HCT116 (cell line): ENCODE data around the gene PDE6D.

ENCODE experiments used
- CEBPB ChIP-seq: IDR thresholded peaks from 2 replicates; pipeline ENCODE4 v1.6.1; 2012; ENCODE audit warnings: low read depth
- POLR2AphosphoS5 ChIP-seq: IDR thresholded peaks from 2 replicates; pipeline ENCODE4 v1.6.1; 2011; ENCODE audit warnings: mild to moderate bottlenecking, low read depth, low read length, moderate library complexity
- SIN3A ChIP-seq: IDR thresholded peaks from 2 replicates; pipeline ENCODE4 v1.6.1; 2012; ENCODE audit warnings: low read depth
- TF ChIP-seq, protein P1 (sequence below), 3 experiments: fragments of 200-600 bp in 1 of 3; sonication (generic) in 1 of 3; IDR thresholded peaks in 2 of 3; conservative IDR thresholded peaks in 1 of 3; 2 replicates each; pipeline ENCODE4 v1.5.1; 2012 to 2017; ENCODE audit warnings: low read depth in 2 of 3, low read length in 2 of 3, antibody characterized with exemption in 1 of 3, borderline replicate concordance in 1 of 3, control low read depth in 1 of 3, mild to moderate bottlenecking in 1 of 3, mixed read lengths in 1 of 3, mixed run types in 1 of 3, moderate library complexity in 1 of 3; ENCODE audit not compliant: insufficient read depth in 1 of 3
- TF ChIP-seq, protein P2 (sequence below): IDR thresholded peaks from 2 replicates; pipeline ENCODE4 v1.6.1; 2012

DNA sequence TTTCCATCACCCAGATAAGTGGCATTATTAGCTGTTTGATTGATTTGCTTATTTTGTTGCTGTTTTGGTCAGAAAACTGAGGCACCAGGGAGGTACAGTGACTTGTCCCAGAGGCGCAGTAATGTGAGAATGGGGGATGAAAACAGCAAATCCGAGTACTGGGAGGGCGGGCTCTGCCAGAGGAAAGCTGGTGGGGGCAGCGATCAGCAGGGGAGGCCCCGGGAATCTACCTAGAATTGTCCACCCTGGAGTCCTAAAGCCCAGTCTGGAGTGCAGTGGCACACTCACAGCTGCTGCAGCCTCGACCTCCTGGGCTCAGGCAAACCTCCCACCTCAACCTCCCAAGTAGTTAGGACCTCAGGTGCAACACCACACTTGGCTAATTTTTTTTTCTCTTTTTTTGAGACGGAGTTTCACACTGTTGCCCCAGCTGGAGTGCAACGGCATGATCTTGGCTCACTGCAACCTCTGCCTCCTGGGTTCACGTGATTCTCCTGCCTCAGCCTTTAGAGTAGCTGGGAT, 89.8 kb downstream of the PDE6D start:
- TF ChIP-seq, protein P1, sequence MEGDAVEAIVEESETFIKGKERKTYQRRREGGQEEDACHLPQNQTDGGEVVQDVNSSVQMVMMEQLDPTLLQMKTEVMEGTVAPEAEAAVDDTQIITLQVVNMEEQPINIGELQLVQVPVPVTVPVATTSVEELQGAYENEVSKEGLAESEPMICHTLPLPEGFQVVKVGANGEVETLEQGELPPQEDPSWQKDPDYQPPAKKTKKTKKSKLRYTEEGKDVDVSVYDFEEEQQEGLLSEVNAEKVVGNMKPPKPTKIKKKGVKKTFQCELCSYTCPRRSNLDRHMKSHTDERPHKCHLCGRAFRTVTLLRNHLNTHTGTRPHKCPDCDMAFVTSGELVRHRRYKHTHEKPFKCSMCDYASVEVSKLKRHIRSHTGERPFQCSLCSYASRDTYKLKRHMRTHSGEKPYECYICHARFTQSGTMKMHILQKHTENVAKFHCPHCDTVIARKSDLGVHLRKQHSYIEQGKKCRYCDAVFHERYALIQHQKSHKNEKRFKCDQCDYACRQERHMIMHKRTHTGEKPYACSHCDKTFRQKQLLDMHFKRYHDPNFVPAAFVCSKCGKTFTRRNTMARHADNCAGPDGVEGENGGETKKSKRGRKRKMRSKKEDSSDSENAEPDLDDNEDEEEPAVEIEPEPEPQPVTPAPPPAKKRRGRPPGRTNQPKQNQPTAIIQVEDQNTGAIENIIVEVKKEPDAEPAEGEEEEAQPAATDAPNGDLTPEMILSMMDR (IDR thresholded peaks at IDR 0.05 in 2 of 3, conservative IDR thresholded peaks at IDR 0.05 in 1 of 3; ENCODE audit: borderline replicate concordance in 1 of 3, insufficient read depth in 1 of 3, low read depth in 2 of 3, low read length in 2 of 3): no peak
- TF ChIP-seq, protein P2, sequence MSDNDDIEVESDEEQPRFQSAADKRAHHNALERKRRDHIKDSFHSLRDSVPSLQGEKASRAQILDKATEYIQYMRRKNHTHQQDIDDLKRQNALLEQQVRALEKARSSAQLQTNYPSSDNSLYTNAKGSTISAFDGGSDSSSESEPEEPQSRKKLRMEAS: no peak
- TF ChIP-seq CEBPB (no peak), SIN3A (no peak), POLR2AphosphoS5 (no peak)
